GM13976 (cell line): ENCODE results near the gene BCKDHA.
"Not testable (repeated sequence)": the region's sequence is repeated elsewhere in the genome, so short reads cannot be mapped to it uniquely, and the experiment has no call there.

Experiments used
- DNase-seq: peaks from one replicate; pipeline ENCODE4 v3.0.0; 2012; ENCODE audit warnings: low spot score
- in situ Hi-C: fragments of 300-500 bp; cut with MboI; formaldehyde crosslinking; loops from one replicate; pipeline ENCODE4 v1.12.0; 2022; ENCODE audit warnings: low sequenced_read_pairs, mixed read lengths, inconsistent platforms; ENCODE audit not compliant: unreplicated experiment
- TF ChIP-seq, protein P1 (sequence below): IDR thresholded peaks from 2 replicates; pipeline ENCODE4 v1.5.1; 2012; ENCODE audit warnings: borderline replicate concordance, mild to moderate bottlenecking; ENCODE audit not compliant: insufficient read depth; ENCODE audit errors: extremely low read depth, missing control alignments, control extremely low read depth

Gene BCKDHA

GRCh38 chr19:41428481-41428859 lies 30.9 kb downstream of the BCKDHA start:
- in situ Hi-C loops: no loop called here
- TF ChIP-seq, protein P1, sequence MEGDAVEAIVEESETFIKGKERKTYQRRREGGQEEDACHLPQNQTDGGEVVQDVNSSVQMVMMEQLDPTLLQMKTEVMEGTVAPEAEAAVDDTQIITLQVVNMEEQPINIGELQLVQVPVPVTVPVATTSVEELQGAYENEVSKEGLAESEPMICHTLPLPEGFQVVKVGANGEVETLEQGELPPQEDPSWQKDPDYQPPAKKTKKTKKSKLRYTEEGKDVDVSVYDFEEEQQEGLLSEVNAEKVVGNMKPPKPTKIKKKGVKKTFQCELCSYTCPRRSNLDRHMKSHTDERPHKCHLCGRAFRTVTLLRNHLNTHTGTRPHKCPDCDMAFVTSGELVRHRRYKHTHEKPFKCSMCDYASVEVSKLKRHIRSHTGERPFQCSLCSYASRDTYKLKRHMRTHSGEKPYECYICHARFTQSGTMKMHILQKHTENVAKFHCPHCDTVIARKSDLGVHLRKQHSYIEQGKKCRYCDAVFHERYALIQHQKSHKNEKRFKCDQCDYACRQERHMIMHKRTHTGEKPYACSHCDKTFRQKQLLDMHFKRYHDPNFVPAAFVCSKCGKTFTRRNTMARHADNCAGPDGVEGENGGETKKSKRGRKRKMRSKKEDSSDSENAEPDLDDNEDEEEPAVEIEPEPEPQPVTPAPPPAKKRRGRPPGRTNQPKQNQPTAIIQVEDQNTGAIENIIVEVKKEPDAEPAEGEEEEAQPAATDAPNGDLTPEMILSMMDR: no peak
- DNase-seq: no peak

DNA sequence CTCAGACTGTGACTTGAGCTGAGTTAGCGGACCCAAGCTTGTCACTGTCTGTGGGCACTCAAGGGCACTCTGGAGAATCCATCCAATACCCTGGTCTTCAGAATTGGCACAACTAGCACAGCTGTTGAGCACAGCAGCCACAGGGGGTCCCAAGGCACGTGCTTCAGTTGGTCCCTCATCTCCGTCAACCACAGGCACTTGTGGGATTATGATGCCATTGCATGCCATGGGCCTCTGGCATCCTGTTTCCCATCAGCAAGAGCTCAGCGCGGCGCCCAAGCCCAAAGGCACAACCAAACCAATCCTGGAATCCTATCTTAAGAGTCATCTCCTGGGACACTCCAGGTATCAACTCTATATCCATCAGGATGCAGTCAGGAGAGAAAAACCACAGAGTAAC lies 33.3 kb downstream of the BCKDHA start:
- DNase-seq: no peak
- in situ Hi-C loops: no loop called here
- TF ChIP-seq, protein P1: no peak

DNA sequence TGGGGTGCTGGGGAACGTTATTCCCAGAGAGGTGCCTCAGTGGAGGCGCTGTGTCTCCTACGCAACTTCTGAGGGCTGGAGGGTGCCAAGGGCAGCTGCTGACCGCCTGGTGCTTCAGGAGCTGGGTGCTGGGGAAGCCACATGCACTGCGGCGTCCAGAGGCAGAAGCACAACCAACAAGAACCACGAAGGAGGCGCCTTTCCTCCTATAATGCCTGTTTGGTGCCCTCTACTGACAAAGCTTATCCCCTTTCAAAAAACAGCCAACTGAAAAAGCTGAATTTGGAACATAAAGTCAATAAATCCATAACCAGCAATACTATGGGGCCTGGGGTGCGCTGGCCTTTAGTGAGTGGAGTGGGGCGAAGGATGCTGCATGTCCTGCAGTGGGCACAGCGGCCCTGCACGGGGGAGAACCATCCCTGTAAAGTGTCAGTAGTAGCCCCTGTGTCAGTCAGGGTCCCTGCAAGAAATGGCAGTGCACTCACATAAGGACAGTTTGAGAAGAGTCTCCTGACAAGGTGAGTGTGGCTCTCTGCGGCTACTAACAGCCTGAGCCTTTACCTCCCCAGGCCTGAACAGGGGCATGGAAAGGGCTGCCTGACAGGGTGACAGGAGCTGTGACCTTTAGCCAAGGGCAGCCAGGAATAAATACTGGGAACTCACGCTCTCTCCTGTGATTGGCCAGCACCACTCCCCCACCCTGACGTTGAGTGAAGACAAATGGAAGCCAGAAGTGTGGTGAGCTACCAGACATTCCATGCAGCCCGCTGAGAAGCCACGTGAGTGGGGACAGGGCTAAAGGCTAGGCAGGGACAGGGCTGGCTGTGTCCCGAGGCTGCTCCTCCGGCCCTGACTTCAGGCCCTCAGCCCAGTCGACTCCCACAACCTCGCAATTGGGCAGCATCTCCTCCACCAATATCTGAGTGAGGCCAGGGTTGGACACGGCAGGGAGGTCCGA lies 34.1 kb downstream of the BCKDHA start:
- TF ChIP-seq, protein P1: peak; percentile 29
- no peak for DNase-seq
- in situ Hi-C loops: no loop called here

DNA sequence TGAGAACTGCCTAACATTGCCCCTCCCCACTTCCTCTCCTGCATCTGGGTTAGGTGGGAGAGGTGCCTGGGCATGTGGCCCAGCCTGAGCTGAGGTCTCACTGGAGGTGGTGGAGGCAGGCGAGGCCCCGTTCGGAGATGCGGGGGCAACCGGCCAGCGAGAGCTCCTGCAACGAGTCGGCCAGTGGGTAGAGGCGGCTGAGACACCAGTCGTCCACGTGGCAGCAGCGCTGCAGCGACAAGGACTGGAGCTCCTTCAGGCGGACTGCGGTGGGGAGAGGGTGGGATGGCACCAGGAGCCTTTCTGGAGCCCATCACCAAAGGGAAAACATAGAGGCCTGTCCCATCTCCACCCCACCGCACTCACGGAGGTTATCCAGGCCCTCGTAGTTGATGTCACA lies 35.6 kb downstream of the BCKDHA start:
- no peak for DNase-seq
- in situ Hi-C loops: no loop called here
- TF ChIP-seq, protein P1: no peak

DNA sequence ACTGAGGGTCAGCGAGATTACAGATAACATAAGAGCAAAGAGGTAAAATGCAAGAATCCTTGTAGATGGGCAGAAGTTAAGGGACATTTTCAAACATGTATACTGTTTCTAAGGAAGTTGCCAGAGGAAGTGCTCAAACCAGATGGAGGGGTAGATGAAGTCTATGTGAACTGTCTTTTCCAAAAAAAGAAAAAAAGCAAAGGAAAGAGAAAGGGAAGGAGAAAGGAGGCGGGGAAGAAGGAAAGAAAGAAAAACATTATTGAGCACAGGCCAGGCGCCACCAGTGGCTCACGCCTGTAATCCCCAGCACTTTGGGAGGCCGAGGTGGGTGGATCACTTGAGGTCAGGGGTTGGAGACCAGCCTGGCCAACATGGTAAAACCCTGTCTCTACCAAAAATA lies 36.8 kb downstream of the BCKDHA start:
- in situ Hi-C loops: no loop called here
- no peak for DNase-seq
- TF ChIP-seq, protein P1: no peak

GRCh38 chr19:41435376-41435775 lies 37.8 kb downstream of the BCKDHA start:
- in situ Hi-C loops, DNase-seq: not testable (repeated sequence)

- in situ Hi-C loops: no loop called here
- no peak for DNase-seq
- TF ChIP-seq, protein P1: no peak
Measured at GRCh38 chr19:41435936-41436673, 38.5 kb downstream of the BCKDHA start.
